Eye (tissue), 1 donor: ENCODE data around the gene SLC9A3.
A peak's percentile ranks its signal among the peaks of the same experiment; 100 is the strongest.

Experiments used
- DNase-seq: peaks from one replicate; pipeline ENCODE4 v3.0.0-alpha.2; 2015

The SLC9A3 gene

DNA sequence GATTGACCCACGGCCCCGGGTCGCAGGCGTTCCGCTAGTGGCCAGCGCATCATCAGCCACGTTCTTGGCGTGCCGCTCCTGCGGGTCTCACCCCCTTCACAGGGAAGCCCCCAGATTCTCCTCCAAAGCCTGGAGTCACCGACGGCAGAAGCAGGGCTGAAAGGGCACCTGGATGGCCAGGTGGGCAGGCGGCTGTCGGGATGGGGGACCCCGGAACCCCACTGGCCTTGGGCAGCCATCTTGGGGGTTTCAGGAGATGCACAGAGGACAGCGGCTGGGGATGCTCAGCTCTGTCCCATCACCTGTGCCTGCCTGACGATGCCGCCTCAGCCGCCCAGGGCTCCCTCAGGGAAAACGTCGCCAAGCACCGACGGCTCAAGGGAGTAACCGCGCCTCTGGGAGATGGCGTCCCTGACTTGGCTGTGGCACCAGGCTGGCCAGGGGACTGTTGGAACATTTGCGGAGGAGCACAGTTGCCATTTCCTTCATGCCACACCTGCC is 14.1 kb upstream of the SLC9A3 start:
- no peak for DNase-seq

DNA sequence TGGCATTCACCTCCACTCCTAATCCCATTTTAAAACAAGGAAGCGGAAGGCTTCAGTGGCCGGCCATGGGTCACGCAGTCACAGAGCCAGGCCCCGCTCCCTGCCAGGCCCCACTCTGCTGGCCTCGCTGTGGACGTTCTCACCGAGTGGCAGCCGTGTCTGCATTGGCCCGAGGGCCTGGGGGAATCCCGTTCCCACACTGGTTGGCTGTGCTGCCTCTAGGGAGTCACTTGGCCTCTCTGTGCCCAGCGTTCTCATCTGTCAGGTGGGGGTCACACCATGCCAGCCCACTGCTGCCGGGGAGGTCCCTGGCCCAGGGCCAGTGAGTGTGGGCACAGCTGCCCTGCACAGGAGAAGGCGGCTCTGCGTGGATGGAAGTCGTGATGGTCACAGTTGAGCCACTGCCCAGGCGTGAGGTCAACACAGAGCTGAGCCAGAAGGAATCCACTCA is 13.4 kb upstream of the SLC9A3 start:
- DNase-seq: no peak

DNA sequence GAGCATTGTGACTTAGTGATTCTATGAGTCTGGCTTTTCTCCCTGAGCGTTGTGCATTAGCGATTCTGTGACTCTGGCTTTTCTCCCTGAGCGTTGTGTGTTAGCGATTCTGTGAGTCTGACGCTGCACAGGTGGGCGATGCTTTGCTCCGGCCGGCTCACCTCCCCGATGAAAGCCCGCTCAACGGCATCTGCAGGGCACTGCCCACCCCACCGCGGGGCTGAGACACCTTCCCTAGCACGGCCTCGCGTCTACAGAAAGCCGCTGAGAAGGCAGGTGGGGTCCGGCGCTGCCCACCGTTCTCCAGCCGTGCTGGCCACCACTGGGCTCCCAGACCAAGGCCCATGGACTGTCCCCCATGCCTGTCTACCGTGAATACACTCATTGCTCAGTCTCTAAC is 12.8 kb upstream of the SLC9A3 start:
- DNase-seq: no peak

DNA sequence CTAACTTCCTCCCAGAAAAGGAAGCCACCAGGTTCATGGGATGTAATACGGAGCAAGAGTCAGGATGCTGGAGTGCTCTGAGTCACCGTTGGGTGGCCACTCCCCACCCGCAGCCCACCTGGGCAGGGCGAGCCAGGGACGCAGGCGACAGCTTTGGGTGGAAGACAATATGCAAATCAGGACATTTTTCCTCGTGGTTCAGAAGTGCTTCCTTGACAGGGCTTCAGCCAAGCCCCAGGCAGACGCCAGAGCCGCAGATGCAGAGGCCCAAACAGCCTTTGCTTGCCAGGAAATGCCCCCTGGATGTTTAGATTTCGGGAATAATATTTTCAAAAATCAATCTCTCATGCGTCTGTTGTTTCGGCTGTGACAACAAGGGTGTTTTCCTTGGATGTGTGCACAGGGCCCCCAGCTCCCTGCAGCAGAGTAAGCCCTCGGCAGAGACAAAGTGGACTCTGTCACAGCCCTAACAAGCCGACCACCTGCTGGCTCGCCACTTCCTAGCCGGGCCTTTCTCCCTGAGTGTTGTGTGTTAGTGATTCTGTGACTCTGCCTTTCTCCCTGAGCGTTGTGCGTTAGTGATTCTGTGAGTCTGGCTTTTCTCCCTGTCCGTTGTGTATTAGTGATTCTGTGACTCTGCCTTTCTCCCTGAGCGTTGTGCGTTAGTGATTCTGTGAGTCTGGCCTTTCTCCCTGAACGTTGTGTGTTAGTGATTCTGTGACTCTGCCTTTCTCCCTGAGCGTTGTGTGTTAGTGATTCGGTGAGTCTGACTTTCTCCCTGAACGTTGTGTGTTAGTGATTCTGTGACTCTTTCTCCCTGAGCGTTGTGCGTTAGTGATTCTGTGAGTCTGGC is 11.8 kb upstream of the SLC9A3 start:
- DNase-seq: peak; percentile 56

DNA sequence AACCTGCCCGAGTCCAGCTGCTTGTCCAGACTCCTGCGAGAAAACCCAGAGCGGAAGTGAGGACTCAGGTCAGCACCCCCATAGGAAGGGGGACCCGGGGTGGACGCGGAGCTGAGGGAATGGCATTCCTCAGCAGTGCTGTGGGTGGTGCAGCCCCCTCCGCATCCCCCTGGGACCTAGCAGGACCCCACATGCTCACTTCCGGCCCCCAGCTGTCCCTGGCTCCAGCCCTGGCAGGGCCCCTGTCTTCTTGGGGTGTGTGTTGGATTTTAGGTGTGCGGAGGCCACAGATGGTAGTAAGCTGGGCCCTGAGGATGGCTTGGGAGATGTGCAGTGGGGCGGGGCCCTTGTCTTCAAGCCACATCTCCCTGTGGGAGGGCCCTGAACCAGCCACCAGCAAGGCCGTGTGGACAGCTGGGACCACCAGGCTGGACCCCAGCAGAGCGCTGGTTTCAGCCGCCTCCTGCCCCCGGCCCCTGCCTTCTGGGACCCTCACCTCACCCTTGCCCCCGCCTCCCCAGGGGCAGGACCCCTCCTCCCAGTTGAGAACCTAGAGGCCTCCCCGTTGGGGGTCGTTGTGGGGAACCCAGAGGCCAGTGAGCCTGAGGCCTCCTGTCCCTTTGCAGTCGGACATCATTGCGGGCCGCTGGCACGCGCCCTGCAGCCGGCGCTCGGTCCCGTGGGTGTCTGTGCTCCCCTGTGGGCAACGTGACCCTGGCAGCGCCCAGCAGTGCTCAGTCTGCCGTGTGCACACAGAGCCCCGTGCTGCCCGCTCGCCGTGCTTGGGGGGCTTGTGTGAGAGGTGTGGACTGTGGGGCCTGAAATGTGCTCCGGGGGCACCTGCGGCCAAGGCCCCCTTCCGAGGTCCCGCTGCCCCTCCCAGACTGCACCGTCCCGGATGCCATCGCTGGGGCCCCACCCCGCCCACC is 10.8 kb upstream of the SLC9A3 start:
- no peak for DNase-seq

DNA sequence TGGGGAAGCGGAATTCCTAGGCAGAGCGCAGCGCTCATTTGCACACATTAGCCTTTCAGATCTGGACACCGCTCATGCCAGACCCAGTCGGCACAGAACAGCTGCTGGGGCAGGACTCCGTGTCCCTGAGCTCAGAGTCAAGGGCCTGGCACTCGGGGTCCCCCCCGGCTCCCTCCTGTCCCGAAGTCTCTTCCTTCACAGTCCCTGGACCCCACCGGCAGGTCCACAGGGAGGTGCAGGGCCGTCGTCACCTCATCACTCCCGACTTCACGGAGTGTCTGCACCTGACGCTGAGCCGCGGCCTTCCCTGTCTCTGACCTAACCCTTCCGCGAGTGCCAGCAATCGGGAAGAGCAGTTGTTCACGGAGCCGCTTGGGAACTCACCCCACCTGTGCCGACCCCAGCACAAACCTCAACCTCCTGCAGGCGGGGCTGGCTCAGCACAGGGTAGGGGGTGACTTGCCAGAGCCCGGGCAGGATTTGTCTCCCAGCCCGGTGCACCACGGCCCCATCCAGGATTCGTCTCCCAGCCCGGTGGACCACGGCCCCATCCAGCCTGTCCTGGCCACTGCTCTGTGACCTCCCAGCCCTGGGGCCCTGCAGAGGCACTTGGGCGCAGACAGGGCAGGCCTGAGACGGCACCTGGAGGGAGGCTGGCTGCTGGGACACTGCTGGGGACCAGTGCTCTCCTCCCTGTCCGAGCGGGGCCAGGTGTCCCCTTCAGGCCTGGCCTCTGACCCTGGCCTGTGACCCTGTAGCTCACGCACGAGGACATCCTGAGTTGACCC is 9.9 kb upstream of the SLC9A3 start:
- no peak for DNase-seq

DNA sequence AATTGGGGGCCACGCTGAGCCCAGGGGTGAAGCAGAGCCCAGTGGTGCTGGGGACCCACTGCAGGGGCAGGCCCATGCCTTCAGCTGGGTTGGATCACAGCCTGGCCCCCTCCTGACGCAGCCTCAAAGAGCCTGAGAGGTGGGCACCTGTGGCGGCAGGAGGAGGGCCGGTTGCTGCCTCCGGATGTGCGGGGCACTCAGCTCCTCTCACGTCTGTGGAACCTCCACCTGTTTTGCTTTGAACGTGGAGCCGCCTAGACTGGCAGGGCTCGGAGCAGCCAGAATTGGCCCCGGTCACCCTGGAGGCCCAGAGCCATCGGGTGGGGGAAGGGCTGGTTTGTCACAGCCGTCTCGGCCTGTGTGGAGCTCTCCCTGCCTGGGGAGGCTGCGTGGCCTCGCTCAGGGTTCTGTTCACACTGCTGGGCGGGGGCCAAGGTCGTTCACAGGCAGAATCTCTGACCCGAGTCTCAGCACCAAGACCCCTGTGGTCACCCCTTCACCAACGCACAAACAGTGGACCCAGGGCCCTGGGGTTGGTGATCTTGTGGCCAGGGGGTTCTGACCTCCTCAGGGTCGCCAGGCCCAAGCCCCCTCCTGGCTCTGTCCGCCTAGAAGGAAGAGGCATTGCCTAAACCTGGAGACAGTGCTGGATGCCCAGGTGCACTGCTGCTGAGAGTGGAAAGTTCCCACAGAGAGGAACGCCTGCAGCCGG is 9.2 kb upstream of the SLC9A3 start:
- DNase-seq: no peak

DNA sequence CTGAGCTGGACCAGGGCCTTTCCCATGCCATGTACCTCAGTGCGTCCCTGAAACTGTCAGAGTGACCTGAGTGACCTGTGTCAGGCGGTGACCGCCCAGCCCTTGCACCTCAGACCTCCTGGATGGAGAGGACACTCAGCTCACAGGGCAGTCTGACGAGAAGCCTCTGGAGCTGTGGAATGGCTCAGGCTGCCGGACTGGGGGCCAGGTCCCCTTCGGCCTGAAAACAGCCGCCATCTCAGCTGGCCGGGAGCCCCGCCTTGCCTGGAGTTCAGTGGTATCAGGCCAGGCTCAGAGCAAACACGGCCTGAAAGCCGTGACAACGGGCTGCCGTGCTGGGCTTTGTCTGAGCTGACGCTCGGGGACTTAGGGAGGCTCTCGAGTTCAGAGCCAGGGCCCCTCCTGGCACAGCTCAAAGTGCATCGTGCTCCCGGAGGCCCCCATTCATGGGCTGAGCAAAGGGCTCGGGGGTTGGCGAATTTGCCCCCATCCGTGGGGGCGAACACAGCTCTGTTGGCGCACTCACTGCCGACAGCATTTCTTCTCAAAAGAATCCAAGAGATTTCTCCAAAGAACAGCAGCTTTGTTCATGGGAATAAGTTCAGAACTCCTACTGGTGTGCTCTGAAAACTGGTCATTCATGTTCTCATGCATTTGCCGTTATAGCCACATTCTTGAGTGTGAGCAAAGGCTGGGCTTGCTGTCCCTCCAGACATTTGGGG is 8.4 kb upstream of the SLC9A3 start:
- peak; percentile 46 for DNase-seq

DNA sequence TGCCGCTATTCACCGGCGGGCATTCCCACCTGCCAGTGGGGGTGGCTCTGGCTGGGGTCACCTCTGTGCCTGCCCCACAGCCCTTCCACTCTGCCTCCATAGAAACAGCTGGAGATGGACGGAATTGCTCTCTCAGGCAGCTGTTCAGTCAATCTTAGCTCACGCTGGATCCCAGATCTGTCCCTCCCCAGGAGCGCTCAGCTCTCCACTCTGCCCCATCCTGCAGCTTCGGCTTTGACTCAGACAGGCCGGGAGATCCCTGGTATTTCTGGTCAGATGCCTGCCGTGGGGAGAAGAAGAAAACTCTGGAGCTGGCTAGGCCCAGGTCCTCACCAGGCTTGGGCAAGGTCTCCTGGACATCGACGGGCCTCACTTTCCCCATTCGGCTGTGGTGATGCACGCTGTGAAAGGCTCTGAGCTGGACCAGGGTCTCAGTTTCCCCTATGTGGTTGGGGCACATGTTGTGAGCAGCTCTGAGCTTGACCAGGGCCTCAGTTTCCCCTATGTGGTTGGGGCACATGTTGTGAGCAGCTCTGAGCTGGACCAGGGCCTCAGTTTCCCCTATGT is 7.6 kb upstream of the SLC9A3 start:
- no peak for DNase-seq

DNA sequence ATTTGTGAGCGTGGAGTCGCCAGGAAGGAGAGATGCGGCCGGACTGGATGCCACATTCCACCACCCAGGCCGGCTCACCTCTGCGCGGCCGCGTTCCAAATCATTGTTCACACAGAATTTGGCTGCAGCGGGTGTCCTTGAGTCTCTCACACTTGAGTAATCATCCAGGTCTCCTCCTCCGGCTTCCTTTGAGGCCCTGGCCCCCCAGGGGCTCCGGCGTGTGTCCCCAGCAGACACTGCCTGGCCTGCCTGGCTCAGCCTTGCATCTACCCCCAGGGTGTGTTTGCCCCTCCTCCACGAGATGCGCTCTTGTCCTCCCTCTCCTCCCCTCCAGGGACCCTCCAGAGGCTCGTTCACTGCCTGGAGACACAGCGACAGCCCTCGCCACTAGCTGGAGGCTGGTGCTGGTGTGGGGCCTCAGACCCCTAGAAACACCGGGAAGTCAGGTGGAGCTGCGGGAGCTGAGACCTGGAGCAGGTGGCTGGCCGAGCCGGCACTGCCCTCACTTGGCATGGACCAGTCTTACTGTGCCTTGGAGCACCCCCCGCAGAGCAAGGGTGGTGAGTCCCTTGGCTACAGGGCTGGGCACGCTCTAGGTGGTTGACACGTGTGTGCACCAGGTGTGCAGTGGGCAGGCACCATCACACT is 7.0 kb upstream of the SLC9A3 start:
- DNase-seq: peak; percentile 59

DNA sequence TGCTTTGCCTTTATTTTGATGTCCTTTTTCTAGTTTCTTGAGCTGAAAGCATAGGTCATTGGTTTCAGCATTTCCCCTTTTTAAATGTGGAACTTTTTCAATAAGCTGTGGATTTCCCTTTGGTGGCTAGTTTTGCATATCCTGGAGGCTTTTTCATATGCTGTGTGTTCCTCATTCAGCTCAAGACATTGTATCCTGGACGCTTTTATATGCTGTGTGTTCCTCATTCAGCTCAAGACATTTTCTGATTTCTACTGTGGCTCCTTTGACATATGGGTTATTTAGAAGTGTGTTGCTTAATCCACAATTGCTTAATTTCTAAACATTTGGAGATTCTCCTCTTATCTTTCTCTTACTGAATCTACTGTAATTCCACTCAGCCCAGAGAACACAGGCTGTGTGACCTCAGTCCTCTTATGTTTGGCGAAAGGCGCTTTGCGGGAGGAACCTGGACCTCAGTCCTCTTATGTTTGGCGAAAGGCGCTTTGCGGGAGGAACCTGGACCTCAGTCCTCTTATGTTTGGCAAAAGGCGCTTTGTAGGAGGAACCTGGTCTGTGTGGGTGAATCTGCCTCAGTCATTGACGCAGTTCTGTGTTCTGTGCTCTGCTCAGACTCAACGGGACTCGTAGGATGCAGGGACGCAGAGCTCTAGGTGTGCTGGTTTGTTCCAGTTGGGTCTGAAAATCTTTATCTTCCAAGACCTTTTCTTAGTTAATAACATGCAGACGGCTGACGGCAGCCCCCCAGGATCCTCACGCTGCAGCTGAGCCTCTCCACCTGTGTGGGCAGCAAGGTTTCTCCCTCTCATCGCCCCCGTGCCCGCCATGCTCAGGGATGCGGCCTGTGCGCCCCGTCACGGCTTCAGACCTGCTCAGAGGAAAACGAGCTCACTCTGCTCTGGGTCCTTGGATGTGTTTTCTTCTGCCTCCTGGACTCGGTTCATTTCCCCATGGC is 6.0 kb upstream of the SLC9A3 start:
- DNase-seq: no peak

DNA sequence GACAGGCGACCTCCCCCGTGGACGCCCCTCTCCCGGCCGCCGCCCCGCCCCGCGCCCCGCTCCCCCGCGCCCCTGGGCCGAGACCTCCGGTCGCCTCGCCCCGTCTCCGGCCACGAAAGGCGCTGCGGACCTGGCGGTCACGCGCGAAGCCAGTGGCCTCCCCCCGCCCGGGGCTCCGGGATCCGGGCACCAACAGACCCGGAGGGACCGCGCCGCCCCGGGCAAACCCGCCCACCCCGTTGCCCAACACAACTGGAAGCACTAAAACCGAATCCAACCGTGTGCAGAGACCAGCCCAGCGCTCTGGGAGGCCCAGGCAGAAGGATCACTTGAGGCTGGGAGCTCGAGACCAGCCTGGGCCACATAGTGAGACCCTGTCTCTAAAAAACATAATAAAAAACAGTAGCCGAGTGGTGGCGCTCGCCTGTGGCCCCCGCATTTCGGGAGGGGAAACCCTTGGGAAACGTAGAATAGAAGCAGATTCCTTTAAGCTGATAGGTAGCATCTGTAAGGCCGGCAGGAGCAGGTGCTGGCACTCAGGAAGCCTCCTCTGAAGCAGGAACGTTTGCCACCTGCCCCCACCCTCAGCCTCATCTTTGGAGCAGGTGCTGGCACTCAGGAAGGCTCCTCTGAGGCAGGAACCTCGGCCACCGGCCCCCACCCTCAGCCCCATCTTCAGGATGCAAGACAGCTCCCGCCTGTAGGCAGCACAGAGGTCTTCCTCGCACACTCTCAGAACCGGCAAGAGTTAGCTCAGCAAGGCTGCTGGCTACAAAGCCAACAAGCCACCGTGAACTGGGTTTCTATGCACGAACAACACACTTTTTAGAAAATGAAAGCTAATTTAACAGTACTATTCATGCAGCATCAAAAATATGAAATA is 4.6 kb upstream of the SLC9A3 start:
- DNase-seq: peak; percentile 35

DNA sequence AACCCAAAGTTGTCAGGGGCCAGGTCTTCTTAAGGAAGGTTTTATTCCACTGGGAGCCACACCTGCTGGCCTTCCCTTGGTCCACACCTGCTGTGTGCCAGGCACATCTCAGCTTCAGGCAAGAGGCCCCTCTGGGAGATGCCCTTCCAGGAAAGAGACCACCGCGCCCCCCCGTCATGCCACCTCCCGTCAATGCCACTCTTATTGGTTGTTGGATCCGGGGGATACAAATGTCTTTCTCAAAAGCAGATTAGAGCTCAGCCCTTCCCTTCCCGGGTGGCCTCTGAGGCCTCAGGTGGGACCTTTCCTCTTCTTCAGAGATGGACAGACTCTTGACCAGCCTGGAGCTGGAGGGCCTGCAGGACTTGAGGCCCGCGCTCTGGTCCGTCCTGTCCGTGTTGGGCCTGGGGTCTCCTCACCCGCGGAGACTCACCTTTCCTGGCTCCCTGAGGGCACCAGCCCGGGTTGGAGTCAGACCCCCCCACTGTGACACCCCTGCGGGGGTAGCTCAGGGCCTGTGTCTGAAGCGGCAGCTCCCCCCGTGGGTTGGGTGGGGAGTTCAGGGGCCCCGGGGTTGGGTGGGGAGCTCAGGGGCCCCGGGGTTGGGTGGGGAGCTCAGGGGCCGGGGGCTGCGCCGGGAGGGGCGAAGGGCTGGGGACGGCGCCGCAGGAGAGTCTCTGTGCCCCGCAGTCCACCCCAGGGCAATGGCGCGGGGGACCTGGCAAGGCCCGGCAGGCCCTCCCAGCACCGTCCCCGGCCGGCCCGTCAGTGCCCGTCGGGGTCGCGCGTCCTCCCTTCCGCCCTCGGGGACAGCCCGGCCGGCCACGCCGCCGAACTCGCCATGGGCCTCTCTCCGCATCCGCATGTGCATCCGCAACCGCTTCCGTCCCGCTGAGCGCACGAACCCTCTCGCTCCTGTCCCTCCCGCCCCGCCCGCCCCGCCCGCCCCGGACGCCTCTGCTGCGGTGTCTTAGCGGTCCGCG is 3.7 kb upstream of the SLC9A3 start:
- no peak for DNase-seq

DNA sequence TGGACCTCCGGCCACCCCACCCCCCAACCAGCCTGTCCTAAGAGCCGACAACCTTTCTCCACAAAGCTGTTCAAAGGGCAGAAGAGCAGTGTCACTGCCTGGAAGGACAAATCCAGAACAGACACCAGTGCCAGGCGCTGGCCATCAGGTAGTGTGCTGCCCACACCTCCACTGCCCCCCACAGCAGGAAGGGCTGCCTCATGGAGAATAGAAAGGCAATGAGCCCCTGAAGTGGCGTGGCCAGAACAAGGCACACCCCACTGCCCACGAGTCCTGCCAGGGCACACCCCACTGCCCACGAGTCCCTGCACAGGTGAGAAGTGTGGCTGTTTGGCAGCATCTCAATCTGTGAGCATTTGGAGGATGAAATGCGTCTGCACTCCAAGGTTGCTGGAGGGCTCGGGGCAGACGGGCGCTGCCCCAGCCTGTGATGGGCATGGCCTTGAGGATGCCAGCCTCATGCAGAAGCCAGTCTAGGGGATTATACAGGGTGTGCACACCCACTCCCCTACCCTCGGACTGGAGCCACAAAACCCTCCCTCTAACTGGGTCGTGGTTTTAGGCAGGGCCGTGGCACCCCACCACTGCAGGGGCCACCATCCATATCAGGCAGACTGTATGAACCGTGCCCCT is 2.3 kb upstream of the SLC9A3 start:
- DNase-seq: no peak

DNA sequence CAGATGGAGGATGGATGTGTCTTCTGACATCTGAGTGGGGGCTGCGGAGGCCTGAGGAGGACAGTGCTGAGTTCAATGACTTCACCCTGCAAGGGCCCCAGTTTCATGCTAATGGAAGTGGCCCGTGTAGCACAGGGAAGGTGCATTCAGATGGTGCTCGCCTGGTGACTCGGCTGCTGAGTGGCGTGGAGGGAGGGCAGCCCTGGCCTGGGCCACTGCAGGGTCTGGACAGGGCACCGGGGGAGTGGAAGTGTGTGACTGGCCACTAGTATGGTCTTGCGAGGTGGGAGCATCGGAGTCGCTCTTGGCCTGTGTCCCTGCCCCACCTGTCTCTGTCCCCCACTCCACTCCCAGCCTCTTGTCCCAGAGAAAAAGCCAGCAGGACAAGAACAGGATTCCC is 1.7 kb upstream of the SLC9A3 start:
- DNase-seq: no peak

DNA sequence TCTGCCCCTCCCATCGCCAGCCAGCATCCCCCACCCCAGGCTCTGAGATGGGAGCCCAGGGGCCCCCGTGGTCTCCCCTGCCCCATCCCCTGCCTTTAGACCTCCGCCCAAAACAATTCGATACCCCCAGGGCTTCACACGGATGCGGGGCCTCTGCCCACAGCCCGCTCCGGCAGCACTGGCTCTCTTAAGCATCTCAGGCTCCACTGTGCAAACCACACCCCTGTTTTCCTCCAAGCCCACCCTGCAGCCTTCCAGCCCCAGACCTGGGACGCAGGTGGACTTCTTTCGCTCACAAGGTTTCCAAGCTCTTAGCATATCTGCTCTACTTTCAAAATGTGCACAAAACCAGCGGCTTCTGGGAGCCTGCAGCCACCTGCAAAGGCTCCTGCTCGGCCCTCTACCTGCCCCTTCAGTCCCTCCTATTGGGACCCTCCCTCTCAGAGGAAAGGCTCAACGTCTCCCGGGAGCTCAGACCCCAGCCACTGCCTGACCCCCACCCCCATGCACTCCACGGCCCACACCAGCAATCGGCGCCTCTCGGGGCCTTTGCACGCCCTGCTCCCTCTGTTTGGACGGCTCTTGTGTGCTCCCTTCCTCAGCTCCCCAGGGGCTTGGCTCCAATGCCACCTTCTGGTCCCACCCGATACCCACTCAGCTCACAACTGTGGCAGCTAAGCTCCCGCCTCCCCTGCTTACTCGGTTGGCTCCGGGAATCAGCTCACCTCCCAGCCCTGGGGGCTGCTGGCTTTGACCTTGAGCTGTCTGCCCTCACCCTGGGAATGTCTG is 918 bp upstream of the SLC9A3 start:
- DNase-seq: no peak
